Peyer's patch (tissue), 4 donors: Measurements from ENCODE around the gene IGSF8.

ENCODE experiments used
- CTCF ChIP-seq, 6 experiments: fragments of 450-650 bp in 4 of 6; fragments of 200-600 bp in 2 of 6; sonication (generic) in 1 of 6; IDR thresholded peaks; one replicate each; pipeline ENCODE4 v1.5.1; 2017 to 2019; ENCODE audit warnings: antibody characterized with exemption in 6 of 6, mild to moderate bottlenecking in 3 of 6, moderate library complexity in 1 of 6
- POLR2A ChIP-seq, 2 donors: fragments of 450-650 bp; IDR thresholded peaks; one replicate each; pipeline ENCODE4 v1.5.1; 2017; ENCODE audit warnings: antibody characterized with exemption in 2 of 2, mild to moderate bottlenecking in 2 of 2, moderate library complexity in 2 of 2

DNA sequence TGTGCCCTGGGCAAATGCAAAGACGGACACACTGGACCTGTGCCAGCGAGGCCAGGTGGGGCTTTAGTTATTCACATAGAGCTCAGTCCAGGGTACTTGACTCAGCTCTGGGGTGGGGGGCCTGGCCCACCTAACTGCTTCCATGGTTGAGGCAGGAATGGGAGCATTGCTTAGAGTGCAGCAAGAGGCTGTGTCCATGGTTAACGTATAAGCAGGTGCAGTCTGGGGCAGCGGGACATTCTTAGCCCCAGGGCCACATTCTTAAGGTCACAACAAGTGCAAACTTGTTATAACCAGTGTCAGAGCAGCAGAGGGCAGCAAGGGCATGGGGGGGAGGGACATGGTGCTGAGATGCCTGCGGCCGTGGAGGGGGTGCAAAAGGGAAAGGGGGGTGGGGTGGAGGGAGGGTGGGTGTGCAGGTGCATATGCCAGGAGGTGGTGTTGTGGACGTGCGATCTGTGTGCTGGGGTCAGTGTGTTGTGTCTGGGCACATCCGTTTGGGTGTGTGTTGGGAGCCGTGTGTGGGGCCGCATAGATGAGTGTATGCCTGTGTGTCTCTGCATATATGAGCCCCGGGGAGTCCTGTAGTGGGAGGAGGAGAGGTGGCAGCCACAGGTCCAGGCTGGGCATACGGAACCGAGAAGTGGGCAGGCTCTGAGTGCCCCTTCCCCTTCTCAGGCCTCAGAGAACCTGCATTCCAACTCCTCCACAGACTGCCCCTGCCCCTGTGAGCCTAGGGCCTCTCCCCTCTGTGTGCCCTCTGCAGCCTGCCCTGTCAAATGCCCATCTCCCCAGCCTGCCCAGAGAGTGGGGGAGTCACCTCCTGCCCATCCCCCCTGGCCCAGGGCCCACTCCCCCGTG, 36.8 kb downstream of the IGSF8 start:
- TF ChIP-seq POLR2A (IDR thresholded peaks at IDR 0.05) (no peak), CTCF (IDR thresholded peaks at IDR 0.05) (no peak)
